Astrocyte of the spinal cord (primary cell): ENCODE data around the gene CBY2.

Experiments used
- DNase-seq: peaks from one replicate; pipeline ENCODE4 v3.0.0; 2011; ENCODE audit warnings: low read depth, low spot score
- H3K4me3 ChIP-seq: 2 replicates; pipeline ENCODE4 v1.5.1; 2011; ENCODE audit warnings: low read depth, mild to moderate bottlenecking, low read length, moderate library complexity
- CTCF ChIP-seq: IDR thresholded peaks from 2 replicates; pipeline ENCODE4 v1.5.1; 2012; ENCODE audit warnings: low read depth, mild to moderate bottlenecking, low read length, inconsistent platforms
- in situ Hi-C: cut with HindIII; loops from 2 replicates; pipeline ENCODE4 v1.10.0; 2017; ENCODE audit warnings: low sequenced_read_pairs

The CBY2 gene

GRCh38 chr13:45718992-45719391 is 16.9 kb downstream of the CBY2 start:
- DNase-seq: peak; percentile 3
- no peak for TF ChIP-seq CTCF
- in situ Hi-C loops: no loop called here
- no peak overlapping the region for H3K4me3 ChIP-seq

- in situ Hi-C loops: no loop called here
- no peak for DNase-seq
- TF ChIP-seq CTCF: no peak
- H3K4me3 ChIP-seq: no peak overlapping the region
Measured at GRCh38 chr13:45721203-45721731, 19.1 kb downstream of the CBY2 start.

GRCh38 chr13:45723798-45724197 is 21.7 kb downstream of the CBY2 start:
- TF ChIP-seq CTCF: no peak
- DNase-seq: no peak
- in situ Hi-C loops: no loop called here
- H3K4me3 ChIP-seq: no peak overlapping the region

GRCh38 chr13:45728759-45729158 is 26.6 kb downstream of the CBY2 start:
- in situ Hi-C loops: no loop called here
- no peak overlapping the region for H3K4me3 ChIP-seq
- no peak for TF ChIP-seq CTCF
- no peak for DNase-seq

- no peak for DNase-seq
- H3K4me3 ChIP-seq: no peak overlapping the region
- no peak for TF ChIP-seq CTCF
- in situ Hi-C loops: no loop called here
Measured at GRCh38 chr13:45731455-45731854, 29.3 kb downstream of the CBY2 start.

- in situ Hi-C loops: no loop called here
Measured at GRCh38 chr13:45732916-45733315, 30.8 kb downstream of the CBY2 start.

More at GRCh38 chr13:45732916-45733315, 30.8 kb downstream of the CBY2 start:
- no peak for DNase-seq
- TF ChIP-seq CTCF: no peak
- H3K4me3 ChIP-seq: no peak overlapping the region
